ENCODE results near the gene GOSR2. TPM values are rescaled to one million over a fixed set of nuclear protein-coding genes. Genes with fewer than 3 reads are reported as not detected.

The GOSR2 gene
- total RNA-seq, result 57.9 and 62.2 TPM in 2 replicates

GRCh38 chr17:46922804-46923635, at the start of gene GOSR2:
Gene GOSR2, plus strand, starts transcription at chr17:46923160. Its CDS starts 33 bp downstream, at chr17:46923193.
- H3K27me3 Mint-ChIP-seq, result peaks cover 2% of the 10 kb centered on the region
- H3K4me1 Mint-ChIP-seq, result peaks cover 35% of the 10 kb centered on the region
- peak; percentile 97 for DNase-seq
- intact Hi-C loops (cut with micrococcal nuclease), result loop anchor here (5.0 kb wide), 1 partner anchor 731 kb away; the partner anchor contains the start of gene KANSL1
- H3K36me3 Mint-ChIP-seq (ENCODE audit: low read depth), result peaks cover 13% of the 10 kb centered on the region
- H3K4me3 Mint-ChIP-seq, result peak within 1 kb of the TSS; percentile 87
- H3K27ac Mint-ChIP-seq, result peak within 1 kb of the TSS; percentile 100
- no peaks in the 10 kb centered on the region for H3K9me3 Mint-ChIP-seq

DNA sequence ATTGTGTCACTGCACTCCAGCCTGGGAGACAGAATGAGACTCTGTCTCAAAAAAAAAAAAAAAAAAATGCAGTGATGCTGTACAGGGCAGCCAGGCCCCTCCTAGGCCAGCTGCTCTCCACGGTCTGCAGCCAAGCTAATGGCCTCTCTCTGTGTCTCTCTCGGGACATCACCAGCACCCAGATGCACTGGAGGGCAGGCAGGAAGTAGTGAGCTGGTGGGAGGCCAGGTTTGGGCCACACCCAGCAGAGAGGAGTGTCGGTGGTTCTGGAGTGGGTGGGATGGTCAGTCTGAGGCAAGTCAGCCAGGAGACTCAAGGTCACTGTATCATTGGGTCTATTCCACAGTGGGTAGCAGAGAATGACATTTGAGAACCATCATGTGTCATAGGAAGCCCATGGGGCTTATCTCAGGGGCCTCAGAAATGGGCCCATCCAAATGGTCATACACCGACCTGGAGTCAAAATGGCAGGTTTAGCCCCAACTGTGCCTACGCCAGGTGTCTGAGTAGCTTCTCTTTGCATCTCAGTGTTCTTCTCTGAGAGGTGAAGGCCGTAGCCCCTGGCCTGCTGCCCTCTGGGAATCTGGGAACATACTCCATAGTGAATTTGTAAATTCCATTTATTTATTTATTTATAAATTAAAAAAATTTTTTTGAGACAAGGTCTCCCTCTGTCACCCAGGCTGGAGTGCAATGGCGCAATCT, 48.9 kb upstream of the GOSR2 start:
- Mint-ChIP-seq H3K36me3 (ENCODE audit: low read depth) (no peaks in the 10 kb centered on the region), H3K27ac (no peak overlapping the region), H3K9me3 (no peaks in the 10 kb centered on the region), H3K4me3 (no peak overlapping the region), H3K27me3 (no peaks in the 10 kb centered on the region), H3K4me1 (no peaks in the 10 kb centered on the region)
- no peak for DNase-seq
- intact Hi-C loops (cut with micrococcal nuclease), result no loop called here

DNA sequence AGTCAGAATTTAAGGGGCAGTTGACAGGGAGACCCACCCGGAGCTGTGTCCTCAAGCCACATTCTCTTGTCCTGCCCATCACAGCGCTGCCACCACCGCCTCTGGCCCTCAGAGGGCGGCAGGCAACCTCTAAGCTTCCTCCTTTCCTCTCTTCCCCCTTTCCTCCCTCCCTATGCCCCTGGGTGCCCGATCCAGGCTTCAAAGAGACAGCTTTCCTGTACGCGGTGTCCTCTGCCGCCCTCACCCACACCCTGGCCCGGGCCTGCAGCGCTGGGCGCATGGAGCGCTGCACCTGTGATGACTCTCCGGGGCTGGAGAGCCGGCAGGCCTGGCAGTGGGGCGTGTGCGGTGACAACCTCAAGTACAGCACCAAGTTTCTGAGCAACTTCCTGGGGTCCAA, 48.1 kb upstream of the GOSR2 start:
- Mint-ChIP-seq H3K27me3 (no peaks in the 10 kb centered on the region), H3K36me3 (ENCODE audit: low read depth) (no peaks in the 10 kb centered on the region), H3K27ac (no peak overlapping the region), H3K9me3 (no peaks in the 10 kb centered on the region), H3K4me1 (no peaks in the 10 kb centered on the region), H3K4me3 (no peak overlapping the region)
- no peak for DNase-seq
- intact Hi-C loops (cut with micrococcal nuclease), result no loop called here

DNA sequence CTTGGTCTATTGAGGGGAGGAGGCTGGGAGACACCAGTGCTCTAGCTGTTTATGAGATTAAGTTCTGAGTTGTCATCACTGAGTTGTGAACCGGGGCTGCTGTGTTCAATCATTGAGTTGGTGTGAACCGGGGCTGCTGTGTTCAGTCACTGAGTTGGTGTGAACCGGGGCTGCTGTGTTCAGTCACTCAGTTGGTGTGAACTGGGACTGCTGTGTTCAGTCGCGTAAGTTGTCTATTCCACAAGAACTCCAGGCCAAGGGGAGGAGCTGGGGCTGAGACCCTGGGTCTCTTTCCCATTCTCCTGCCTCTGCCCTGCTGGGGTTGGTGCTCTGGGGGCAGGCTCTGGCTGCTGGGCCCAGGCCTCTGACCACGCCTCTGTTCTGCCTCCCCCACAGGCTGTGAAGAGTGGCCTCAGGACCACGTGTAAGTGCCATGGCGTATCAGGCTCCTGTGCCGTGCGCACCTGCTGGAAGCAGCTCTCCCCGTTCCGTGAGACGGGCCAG, 47.1 kb upstream of the GOSR2 start:
- Mint-ChIP-seq H3K36me3 (ENCODE audit: low read depth) (no peaks in the 10 kb centered on the region), H3K9me3 (no peaks in the 10 kb centered on the region), H3K4me3 (no peak overlapping the region), H3K4me1 (no peaks in the 10 kb centered on the region), H3K27me3 (no peaks in the 10 kb centered on the region), H3K27ac (no peak overlapping the region)
- DNase-seq, result no peak
- intact Hi-C loops (cut with micrococcal nuclease), result no loop called here

- Mint-ChIP-seq H3K36me3 (ENCODE audit: low read depth) (no peaks in the 10 kb centered on the region), H3K4me3 (no peak overlapping the region), H3K27me3 (no peaks in the 10 kb centered on the region), H3K4me1 (no peaks in the 10 kb centered on the region), H3K27ac (no peak overlapping the region), H3K9me3 (no peaks in the 10 kb centered on the region)
- intact Hi-C loops (cut with micrococcal nuclease), result no loop called here
- DNase-seq, result no peak
Observed at GRCh38 chr17:46876353-46876887, 46.5 kb upstream of the GOSR2 start.

DNA sequence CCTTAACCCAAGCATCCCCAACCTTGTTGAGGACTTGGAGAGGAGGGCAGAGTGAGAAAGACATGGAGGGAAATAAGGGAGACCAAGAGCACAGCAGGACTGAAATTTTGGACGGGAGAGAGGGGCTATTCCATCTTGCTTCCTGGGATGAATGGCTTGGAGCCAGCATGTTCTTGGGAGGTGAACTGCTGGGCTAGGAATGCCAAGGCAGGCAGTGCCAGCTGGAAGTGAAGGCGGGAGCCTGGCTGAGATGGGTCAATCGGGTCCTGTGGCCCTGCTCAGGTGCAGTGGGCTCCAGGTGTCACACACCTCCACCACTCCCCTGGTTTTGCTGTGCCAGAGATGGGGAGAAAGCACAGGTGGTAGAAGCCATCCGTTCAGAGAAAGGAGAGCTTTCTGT, 46.0 kb upstream of the GOSR2 start:
- Mint-ChIP-seq H3K4me1 (no peaks in the 10 kb centered on the region), H3K4me3 (no peak overlapping the region), H3K36me3 (ENCODE audit: low read depth) (no peaks in the 10 kb centered on the region), H3K9me3 (no peaks in the 10 kb centered on the region), H3K27ac (no peak overlapping the region), H3K27me3 (no peaks in the 10 kb centered on the region)
- intact Hi-C loops (cut with micrococcal nuclease), result no loop called here
- no peak for DNase-seq

- Mint-ChIP-seq H3K4me3 (no peak overlapping the region), H3K9me3 (no peaks in the 10 kb centered on the region)
- no peak for DNase-seq
Observed at GRCh38 chr17:46877466-46877865, 45.5 kb upstream of the GOSR2 start.

GRCh38 chr17:46878055-46878454, 44.9 kb upstream of the GOSR2 start:
- Mint-ChIP-seq H3K36me3 (ENCODE audit: low read depth) (no peaks in the 10 kb centered on the region), H3K4me3 (no peak overlapping the region), H3K27me3 (no peaks in the 10 kb centered on the region), H3K27ac (no peak overlapping the region), H3K9me3 (no peaks in the 10 kb centered on the region), H3K4me1 (no peaks in the 10 kb centered on the region)
- DNase-seq, result no peak
- intact Hi-C loops (cut with micrococcal nuclease), result no loop called here

More at GRCh38 chr17:46877466-46877865, 45.5 kb upstream of the GOSR2 start:
- Mint-ChIP-seq H3K36me3 (ENCODE audit: low read depth) (no peaks in the 10 kb centered on the region), H3K4me1 (no peaks in the 10 kb centered on the region), H3K27ac (no peak overlapping the region), H3K27me3 (no peaks in the 10 kb centered on the region)
- intact Hi-C loops (cut with micrococcal nuclease), result no loop called here

GRCh38 chr17:46879101-46879500, 43.9 kb upstream of the GOSR2 start:
- H3K27me3 Mint-ChIP-seq, result no peaks in the 10 kb centered on the region

GRCh38 chr17:46881015-46881414, 41.9 kb upstream of the GOSR2 start:
- H3K9me3 Mint-ChIP-seq, result no peaks in the 10 kb centered on the region
- H3K4me1 Mint-ChIP-seq, result no peaks in the 10 kb centered on the region
- H3K36me3 Mint-ChIP-seq (ENCODE audit: low read depth), result no peaks in the 10 kb centered on the region
- no peak overlapping the region for H3K27ac Mint-ChIP-seq
- H3K4me3 Mint-ChIP-seq, result no peak overlapping the region
- intact Hi-C loops (cut with micrococcal nuclease), result no loop called here
- DNase-seq, result no peak
- H3K27me3 Mint-ChIP-seq, result no peaks in the 10 kb centered on the region

More at GRCh38 chr17:46879101-46879500, 43.9 kb upstream of the GOSR2 start:
- Mint-ChIP-seq H3K36me3 (ENCODE audit: low read depth) (no peaks in the 10 kb centered on the region), H3K27ac (no peak overlapping the region), H3K4me1 (no peaks in the 10 kb centered on the region), H3K9me3 (no peaks in the 10 kb centered on the region), H3K4me3 (no peak overlapping the region)
- DNase-seq, result no peak
- intact Hi-C loops (cut with micrococcal nuclease), result no loop called here

- DNase-seq, result no peak
- Mint-ChIP-seq H3K27ac (no peak overlapping the region), H3K9me3 (no peaks in the 10 kb centered on the region), H3K4me1 (no peaks in the 10 kb centered on the region), H3K36me3 (ENCODE audit: low read depth) (no peaks in the 10 kb centered on the region), H3K4me3 (no peak overlapping the region), H3K27me3 (peaks cover 2% of the 10 kb centered on the region)
- intact Hi-C loops (cut with micrococcal nuclease), result no loop called here
Observed at GRCh38 chr17:46882666-46883065, 40.3 kb upstream of the GOSR2 start.

DNA sequence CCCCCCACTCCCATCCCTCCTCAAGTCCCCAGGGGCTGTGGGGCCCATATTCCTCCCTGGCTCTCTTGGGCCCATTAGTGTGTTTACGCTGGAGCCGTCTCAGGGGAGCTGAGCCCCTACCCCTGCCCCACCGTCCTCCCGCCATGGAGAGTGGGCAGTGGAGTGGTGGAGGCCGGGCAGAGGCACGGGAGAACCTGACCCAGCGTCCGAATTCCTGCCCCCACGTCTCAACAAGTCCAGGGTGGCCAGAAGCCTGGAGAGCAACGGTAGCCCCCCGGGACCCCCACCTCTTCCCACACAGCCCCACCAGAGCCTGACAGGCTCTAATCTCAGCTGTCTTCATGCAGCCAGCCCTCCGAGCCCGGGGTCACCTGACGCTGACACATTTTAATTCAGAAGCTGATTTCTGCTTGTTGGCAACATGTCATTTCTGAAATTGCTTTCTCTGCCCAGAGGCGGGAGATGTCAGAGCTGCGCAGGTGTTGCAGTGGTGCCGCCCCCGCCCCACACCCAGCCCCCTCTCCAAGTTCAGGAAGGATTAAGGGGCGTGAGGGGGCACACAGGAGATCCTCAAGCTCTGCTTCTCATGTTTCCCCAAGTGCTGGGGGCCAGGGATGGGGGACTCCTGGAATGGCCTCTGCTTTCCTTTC, 39.0 kb upstream of the GOSR2 start:
- intact Hi-C loops (cut with micrococcal nuclease), result no loop called here
- Mint-ChIP-seq H3K4me3 (no peak overlapping the region), H3K9me3 (no peaks in the 10 kb centered on the region), H3K36me3 (ENCODE audit: low read depth) (no peaks in the 10 kb centered on the region), H3K27ac (no peak overlapping the region), H3K27me3 (peaks cover 4% of the 10 kb centered on the region), H3K4me1 (no peaks in the 10 kb centered on the region)
- DNase-seq, result no peak

DNA sequence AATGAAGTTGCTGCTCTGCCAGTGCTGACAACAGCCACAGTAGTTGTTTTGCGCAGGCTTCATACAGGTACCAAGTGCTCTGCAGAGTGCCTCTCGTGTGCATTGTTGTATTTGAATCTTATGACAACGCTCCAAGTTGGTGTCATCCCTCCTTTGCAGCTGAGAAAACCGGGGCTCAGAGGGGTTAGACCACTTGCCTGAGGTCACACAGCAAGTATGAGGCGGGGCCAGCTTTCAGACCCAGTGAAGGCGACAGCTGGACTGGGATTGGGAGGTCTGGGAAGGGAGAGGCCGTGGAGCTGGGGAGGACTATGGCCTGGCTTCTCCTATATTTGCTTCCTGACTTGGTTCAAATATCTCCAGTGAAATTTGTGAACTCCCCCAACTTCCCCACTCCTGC, 38.4 kb upstream of the GOSR2 start:
- Mint-ChIP-seq H3K4me3 (no peak overlapping the region), H3K4me1 (no peaks in the 10 kb centered on the region), H3K27me3 (peaks cover 4% of the 10 kb centered on the region), H3K9me3 (no peaks in the 10 kb centered on the region), H3K36me3 (ENCODE audit: low read depth) (no peaks in the 10 kb centered on the region), H3K27ac (no peak overlapping the region)
- DNase-seq, result no peak
- intact Hi-C loops (cut with micrococcal nuclease), result no loop called here

All from activated CD4-positive, alpha-beta T cell treated with anti-CD3 and anti-CD28 coated beads, Interleukin-2, amount 10 ng/mL, durations not matched to agents 24 days and 14 days (primary cell).